ENCODE results near the gene SOHLH1.

DNA sequence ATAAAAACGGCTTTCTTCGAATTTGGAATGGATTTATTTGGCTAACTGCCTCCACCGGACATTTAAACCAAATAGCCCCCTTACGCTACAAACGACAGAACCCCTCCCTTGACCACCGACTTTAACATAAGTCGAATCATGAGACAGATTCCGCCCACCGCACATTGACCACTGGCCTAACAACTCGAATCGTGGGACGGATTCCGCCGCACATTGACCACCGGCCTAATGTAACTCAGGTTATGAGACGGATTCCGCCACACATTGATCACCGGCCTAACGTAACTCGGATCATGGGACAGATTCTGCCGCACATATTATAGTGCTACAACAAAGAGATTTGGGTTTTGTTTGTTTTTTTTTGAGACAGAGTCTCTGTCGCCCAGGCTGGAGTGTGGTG lies 38.9 kb downstream of the SOHLH1 start:
- TF ChIP-seq YY1 (IDR thresholded peaks at IDR 0.05; ENCODE audit: insufficient read depth, insufficient read length) (no peak), ZNF274 (IDR thresholded peaks at IDR 0.05; ENCODE audit: low read depth, low read length) (no peak)

Data from NT2/D1 (cell line).